AG04449 (cell line): Measurements from ENCODE around the gene ABCA5.
A peak's percentile ranks its signal among the peaks of the same experiment; 100 is the strongest.

ENCODE experiments used
- CTCF ChIA-PET: fragments of 350-600 bp; formaldehyde crosslinking; extraction: SDS; loops from one replicate; lab custom pipeline; 2021; ENCODE audit warnings: antibody characterized with exemption; lab: Yijun Ruan, JAX
- POLR2A ChIA-PET: fragments of 400-600, 350-600 bp; formaldehyde crosslinking; extraction: SDS; loops from one replicate; lab custom pipeline; 2020; ENCODE audit warnings: antibody characterized with exemption, inconsistent platforms; lab: Yijun Ruan, JAX
- DNase-seq: peaks from one replicate; pipeline ENCODE4 v3.0.0-alpha.2; 2010; ENCODE audit warnings: low read depth, low spot score
- H3K4me3 ChIP-seq: 2 replicates; pipeline ENCODE4 v1.5.1; 2011; ENCODE audit warnings: low read depth, mild to moderate bottlenecking, control low read depth, low read length
- CTCF ChIP-seq: IDR thresholded peaks from one replicate; pipeline ENCODE4 v1.5.1; 2011; ENCODE audit warnings: mild to moderate bottlenecking, moderate library complexity, low read length, control low read depth, inconsistent platforms; ENCODE audit not compliant: insufficient read depth; ENCODE audit errors: missing control alignments

The ABCA5 gene

GRCh38 chr17:69246726-69247375 is 80.1 kb downstream of the ABCA5 start:
- peak; percentile 30 for TF ChIP-seq CTCF
- H3K4me3 ChIP-seq, result no peak overlapping the region
- ChIA-PET CTCF (interaction anchor here (0.7 to 15.6 kb wide), 16 partner anchors 8 to 482 kb away, joined by 3 to 243 read pairs (median 3); no protein-coding TSS in a partner anchor), POLR2A (no interaction called here)
- DNase-seq, result no peak

GRCh38 chr17:69246202-69246601 is 80.7 kb downstream of the ABCA5 start:
- ChIA-PET POLR2A (no interaction called here), CTCF (interaction anchor here (0.6 to 15.6 kb wide), 7 partner anchors 8 to 474 kb away, joined by 3 to 243 read pairs (median 3); no protein-coding TSS in a partner anchor)
- H3K4me3 ChIP-seq, result no peak overlapping the region
- no peak for TF ChIP-seq CTCF
- DNase-seq, result no peak

DNA sequence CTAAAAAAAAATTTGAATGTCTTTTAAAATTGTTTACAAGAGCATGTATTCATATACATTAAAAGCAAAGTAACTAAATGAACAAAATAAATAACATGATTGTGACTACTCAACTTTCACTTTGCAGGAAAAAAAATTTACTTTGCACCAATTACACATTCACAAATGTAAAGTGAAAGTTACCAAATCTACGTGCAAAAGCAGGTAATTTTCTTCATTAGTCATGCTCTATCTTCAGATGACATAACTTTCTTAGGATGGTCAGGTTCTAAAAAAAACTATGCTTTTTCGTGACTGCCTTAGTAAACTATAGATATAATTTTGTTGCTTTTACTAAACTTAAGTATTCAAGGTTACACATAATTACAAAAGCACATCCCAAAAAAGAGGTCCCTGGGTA is 81.3 kb downstream of the ABCA5 start:
- no peak for DNase-seq
- POLR2A ChIA-PET, result no interaction called here
- no peak overlapping the region for H3K4me3 ChIP-seq
- CTCF ChIA-PET, result interaction anchor here (0.9 to 15.6 kb wide), 4 partner anchors 14 to 474 kb away, joined by 3 to 243 read pairs (median 31); no protein-coding TSS in a partner anchor
- no peak for TF ChIP-seq CTCF

GRCh38 chr17:69239611-69240600 is 87.0 kb downstream of the ABCA5 start:
- DNase-seq, result no peak
- H3K4me3 ChIP-seq, result no peak overlapping the region
- CTCF ChIA-PET, result interaction anchor here (2.6 to 15.6 kb wide), 3 partner anchors 9 to 469 kb away, joined by 26 to 243 read pairs (median 48); no protein-coding TSS in a partner anchor
- TF ChIP-seq CTCF, result no peak
- POLR2A ChIA-PET, result no interaction called here

GRCh38 chr17:69236946-69237345 is 90.0 kb downstream of the ABCA5 start:
- no peak for DNase-seq
- no peak overlapping the region for H3K4me3 ChIP-seq
- TF ChIP-seq CTCF, result no peak
- ChIA-PET CTCF (interaction anchor here (0.9 to 15.6 kb wide), 4 partner anchors 11 to 466 kb away, joined by 3 to 243 read pairs (median 37); no protein-coding TSS in a partner anchor), POLR2A (no interaction called here)
